ENCODE data around the gene DUSP1.
A peak's percentile ranks its signal among the peaks of the same experiment; 100 is the strongest.

DUSP1 gene

DNA sequence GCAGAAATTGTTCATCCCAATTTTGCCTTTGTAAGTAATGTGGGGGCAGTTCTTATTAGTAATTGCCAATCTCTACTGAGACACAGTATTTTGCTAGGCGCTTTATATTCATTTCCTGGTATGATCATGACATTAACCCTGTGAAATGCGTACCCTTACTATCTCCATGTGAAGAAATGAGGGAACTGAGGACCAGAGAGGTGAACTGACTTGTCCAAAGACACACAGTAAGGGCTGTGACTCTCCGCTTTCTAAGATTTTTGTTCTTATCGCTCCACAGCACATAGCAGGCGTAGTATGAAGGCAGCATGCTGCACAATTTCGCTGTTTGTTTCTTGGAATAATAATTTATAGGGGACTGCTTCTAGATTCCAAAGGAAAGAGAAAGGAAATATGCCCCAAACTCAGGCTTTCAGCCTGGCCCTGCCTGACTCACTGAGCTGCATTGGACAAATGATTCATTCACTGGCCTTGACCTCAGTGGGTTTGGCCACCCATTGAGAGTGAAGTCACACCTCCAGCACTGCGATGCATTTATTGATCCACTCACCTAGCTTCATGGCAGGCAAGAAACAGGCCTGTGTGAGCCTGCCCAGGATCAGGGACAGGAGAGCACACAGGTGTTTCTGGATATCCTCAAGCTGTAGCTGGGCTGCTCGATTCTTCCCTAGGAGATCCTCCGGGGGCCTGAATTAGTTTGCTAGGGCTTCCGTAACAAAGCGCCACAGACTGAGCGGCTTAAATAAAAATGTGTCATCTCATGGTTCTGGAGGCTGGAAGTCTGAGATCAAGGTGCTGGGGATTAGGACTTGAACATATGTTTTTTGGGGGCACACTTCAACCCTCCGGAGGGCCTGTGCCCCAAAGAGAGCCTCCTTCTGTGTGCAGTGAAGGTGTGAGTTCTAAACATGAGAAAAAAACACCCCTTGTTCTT, 7.2 kb upstream of the DUSP1 start:
- DNase-seq: peak; percentile 77

DNA sequence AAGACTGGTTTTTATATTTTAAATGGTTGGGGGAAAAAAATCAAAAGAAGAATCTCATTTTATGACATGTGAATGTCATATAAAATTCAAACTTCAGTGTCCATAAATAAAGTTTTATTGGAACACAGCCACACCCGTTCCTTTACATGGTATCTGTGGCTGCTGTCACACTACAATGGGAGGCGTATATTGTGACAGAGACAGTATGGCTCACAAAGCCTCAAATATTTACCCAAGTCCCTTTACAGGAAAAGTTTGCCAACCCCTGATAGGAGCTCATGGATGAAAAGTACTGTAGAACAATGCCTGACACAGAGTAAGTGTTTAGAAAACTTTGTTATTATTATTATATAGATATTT, 5.2 kb upstream of the DUSP1 start:
- no peak for DNase-seq

DNA sequence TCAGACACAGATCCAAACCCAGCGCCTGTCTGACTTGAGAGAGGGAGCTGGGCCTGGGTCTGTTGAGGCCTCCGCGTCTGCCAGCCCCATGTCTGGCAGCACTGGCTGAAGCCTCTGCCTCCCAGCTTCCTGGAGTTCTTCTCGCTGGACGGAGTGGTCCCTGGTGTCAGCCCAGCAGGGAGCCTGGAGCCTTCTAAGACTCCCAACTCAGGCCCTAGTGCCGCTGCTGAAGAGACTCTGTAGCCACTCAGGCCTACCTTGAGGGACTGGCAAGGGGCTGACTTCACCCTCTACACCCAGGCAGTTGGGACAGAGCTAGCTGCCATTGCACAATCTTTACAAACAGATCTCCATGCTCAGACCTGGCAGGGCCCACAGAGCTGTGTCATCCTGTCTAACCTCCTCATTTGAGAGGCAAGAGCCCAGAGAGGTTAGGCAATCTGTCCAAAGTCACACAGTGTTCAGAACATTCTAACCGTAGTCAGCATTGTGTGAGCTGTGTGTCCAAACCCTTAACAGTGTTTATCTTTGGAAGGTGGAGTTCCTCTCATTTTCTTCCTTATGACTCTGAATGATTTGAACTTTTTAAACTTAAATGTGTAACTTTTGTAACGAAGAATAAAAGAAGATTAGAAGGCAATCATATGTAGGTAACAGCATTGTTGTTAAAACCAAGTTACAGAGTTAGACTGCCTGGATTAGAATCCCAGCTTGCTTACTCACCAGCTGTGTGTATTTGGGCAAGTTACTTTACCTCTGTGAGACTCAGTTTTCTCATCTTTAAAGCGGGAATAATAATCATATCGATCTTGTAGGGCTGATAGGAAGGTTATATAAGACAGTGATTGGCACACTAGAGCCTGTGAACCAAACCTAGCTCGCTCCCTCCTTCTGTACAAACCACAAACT, 4.6 kb upstream of the DUSP1 start:
- DNase-seq: peak; percentile 77

DNA sequence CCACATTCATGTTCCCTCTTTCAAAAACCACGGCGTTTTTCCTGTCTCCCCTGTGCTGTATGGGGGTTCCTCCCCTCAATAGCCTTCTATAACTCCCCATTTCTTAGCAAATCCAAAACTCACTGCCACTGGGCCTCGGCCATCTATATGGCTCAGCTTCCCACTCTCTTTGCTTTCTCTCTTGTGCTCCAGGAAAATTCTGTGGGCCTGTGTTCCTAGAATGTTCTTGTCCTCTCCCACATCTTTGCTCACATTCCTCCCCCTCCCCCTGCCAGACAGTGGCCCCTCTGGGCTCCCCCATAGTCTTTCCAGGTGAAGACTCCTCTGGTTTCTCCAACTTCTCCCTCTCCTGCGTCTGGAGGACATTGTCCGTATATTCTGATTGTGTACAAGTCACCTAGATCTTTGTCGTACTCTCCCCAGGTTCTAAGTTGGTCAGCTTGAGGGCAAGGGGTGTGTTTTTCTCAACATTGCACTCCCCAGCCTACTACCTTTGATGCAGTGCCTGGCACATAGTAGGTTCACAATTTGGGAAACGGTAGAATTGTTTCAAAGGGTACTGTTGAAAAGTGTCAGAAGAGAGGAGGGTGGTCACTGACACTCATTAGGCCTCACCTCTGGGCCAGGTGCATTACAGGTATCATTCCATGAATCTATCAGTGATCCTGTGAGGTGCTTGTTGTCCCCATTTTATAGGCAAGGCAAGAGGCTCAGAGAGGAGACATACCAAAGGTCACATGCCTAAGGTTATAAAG, 3.7 kb upstream of the DUSP1 start:
- no peak for DNase-seq

DNA sequence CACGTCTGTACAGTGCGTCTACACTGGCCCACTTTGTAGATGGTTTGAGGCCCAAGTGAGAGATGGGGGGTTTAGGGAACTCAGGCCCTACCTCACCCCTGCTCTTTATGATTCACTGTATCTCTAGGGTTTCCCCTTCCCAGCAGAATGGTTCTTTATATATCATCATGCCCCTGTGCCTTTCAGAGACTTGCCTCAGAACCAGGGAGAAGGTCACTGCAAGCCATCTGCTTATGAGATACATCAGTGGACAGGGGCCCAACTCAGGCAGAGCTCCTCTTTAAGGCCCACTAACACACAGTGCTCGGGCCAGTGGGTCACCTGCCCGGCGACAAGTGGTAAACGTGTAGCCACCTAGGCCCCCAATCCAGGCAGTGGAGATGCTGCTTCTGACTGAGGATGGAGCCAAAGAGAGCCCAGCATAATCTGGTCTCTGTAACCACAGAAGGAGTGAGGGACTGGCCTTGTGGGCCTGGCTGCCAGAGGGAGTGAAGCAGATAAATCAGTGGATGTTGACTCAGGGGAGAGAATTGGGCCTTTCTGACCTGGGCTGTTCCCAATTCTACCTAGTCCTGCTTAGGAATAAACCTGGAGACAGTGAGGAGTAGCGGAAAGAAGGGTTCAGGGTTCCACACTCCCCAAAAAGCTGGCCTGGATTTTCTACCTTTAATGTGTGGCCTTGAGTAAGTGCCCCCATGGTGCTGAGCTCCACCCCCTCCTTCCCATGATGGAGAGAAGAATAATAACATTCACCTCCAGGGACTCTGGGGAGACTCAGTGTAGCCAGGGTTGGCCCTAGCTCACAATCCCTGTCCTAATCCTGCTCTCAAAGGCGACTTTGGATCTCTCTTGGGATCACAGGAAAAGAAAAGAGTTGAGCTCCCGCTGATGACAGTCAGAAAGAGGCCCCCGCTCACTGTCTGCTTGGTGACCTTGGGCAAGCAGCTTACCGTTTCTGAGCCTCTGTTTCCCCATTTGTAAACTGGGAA, 2.8 kb upstream of the DUSP1 start:
- peak; percentile 77 for DNase-seq

DNA sequence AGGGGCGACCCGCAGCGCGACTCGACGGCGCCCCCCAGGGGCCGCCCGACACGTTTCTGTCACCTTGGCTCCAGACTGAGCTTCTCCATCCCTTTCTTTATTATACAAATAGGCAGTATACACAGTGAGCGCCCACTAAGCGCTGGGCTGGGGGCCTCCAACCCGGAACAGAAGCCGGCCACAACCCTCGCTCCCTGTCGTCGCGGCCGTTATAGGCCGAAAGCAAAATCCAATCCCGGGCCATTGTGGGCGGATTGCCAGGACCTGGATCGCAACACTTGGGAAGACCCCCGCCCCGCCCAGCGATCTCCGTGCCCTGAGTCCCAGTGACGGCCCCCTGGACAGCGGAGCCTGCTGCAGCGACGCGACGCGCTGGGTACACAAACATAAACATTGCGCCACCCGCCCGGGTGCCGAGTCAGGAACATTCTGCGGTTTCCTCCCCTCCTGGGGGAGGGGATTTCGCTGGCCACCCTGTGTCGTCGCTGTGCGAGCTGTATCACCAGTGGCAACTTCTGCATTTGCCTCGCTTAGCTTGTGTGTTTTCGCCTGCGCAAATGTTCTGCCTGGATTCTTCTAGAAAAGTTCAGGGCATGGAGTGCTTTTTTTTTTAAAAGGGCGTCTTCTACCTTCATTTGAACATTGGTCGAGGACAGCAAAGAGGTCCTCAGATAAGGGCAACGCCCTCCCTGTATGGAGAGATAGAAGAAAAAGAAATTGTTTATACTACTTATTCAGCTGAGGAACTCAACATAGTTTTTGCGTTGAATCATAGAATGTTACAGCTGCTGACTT, 1.3 kb upstream of the DUSP1 start:
- DNase-seq: peak; percentile 94

DNA sequence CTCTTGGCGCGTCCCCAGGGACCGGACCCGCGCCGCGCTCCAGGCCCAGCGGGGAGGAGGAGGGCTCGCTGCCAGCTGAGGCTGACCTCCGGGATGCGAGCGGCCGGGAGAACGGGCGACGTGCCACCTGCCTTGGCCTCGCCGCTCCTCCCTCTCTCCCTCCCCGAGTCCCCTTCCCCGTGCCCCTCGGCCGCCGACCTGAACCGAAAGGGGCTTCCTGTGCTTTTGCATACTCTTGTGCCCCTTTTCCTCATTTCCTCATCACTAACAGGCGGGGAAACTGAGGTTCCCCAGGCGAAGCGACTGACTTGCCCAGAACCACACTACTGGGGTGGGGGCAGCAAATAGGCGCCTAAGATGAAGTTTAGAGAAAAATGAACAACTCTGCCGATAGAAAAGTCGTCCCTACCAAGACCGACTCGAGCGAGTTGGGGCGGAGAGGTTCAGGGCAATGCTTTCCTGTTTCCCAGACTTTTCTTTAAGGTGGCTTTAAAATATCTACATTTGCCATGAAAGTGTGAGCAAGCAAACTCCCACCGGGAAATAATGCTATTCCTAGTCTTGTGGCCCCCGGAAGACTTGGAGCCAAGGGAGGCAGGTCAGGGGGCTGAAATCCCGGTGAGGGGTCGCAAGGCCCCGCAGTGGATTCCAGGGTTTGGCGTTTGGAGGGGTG, 580 bp upstream of the DUSP1 start:
- DNase-seq: no peak

DNA sequence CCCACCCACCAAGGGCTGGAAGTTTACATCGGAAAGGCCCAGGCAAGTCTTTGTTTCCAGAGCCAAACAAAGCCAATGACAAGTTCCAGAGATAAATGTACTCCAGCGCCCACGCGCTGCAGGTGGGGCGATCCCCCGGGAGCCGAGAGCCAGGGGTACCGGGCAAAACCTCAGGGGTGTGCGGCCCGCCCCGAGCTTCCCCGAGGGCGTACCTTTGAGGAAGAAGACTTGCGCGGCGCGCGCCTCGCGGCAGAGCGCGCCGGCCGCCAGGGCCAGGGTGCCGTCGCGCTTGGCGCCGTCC, 671 bp downstream of the DUSP1 start:
- peak; percentile 41 for DNase-seq

DNA sequence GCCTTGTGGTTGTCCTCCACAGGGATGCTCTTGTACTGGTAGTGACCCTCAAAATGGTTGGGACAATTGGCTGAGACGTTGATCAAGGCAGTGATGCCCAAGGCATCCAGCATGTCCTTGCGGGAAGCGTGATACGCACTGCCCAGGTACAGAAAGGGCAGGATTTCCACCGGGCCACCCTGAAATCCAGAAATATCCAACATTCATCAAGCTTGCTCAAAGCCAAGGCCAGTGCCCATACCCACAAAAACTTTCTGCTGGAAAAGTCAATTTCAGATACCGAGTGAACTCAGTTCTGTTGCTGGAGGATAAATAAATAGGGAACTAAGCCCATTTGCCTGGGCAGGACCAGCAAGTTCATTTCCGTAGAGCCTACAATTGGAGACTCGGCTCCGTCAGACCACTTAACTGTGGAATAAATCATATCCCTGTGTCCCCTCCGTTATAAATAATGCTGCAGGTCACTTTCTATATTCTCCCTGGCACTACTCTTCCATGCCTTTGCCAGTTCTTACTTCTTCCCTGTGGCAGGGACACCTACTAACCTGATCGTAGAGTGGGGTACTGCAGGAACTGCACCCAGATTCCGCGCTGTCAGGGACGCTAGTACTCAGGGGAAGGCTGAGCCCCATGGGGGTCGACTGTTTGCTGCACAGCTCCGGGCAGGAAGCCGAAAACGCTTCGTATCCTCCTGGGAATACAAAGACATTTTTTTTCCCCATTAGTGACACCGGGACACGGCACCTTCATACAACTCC, 1.2 kb downstream of the DUSP1 start:
- peak; percentile 48 for DNase-seq

DNA sequence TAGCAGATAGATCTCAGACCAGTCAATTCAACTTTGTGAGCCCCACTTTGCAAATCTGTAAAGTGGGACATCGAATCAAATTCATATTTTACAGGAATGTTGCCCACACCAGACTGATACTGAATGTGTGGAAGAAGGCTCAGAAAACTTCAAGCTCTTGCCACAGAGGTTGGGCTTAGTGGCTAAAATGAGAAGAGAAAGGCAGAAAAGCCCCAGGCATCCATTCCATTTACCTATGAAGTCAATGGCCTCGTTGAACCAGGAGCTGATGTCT, 1.7 kb downstream of the DUSP1 start:
- no peak for DNase-seq

DNA sequence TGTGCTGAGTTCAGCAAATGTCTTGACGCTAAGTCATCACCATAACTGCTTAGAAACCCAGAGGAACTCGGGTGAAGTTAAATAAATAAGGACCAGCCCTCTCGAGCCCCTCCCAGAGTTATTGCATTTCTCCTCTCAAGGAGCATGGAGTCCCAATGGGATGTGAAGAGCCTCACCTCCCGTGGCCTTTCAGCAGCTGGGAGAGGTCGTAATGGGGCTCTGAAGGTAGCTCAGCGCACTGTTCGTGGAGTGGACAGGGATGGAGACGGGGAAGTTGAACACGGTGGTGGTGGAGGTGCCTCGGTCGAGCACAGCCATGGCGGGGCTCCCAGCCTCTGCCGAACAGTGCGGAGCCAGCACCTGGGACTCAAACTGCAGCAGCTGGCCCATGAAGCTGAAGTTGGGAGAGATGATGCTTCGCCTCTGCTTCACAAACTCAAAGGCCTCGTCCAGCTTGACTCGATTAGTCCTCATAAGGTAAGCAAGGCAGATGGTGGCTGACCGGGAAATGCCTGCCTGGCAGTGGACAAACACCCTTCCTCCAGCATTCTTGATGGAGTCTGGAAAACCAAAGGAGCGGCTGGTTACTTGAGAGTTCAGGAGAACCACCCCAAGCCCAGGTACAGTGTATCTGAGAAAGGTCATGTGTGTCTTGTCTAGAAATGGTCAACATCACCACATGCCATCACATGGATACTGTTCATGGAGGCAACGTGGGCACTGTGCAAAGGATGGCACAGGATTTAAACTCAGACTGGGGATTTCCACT, 2.2 kb downstream of the DUSP1 start:
- DNase-seq: peak; percentile 55

DNA sequence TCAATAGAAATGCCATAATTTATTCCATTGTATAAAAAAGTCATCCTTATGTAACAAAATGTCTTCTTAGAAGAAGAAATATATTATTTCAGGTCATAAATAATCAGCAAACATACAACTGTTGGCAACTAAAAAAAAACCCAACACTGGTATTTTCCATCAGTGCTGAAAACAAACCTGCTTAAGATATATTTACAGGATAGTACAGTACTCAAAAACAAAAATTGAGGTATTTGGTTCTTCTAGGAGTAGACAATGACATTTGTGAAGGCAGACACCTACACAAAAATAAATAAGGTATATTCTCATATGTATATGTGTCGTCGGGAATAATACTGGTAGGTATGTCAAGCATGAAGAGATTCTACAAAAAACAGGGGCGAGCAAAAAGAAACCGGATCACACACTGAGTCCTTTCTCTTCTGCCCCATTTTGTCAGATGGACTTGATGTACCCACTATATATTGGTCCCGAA, 2.9 kb downstream of the DUSP1 start:
- no peak for DNase-seq

DNA sequence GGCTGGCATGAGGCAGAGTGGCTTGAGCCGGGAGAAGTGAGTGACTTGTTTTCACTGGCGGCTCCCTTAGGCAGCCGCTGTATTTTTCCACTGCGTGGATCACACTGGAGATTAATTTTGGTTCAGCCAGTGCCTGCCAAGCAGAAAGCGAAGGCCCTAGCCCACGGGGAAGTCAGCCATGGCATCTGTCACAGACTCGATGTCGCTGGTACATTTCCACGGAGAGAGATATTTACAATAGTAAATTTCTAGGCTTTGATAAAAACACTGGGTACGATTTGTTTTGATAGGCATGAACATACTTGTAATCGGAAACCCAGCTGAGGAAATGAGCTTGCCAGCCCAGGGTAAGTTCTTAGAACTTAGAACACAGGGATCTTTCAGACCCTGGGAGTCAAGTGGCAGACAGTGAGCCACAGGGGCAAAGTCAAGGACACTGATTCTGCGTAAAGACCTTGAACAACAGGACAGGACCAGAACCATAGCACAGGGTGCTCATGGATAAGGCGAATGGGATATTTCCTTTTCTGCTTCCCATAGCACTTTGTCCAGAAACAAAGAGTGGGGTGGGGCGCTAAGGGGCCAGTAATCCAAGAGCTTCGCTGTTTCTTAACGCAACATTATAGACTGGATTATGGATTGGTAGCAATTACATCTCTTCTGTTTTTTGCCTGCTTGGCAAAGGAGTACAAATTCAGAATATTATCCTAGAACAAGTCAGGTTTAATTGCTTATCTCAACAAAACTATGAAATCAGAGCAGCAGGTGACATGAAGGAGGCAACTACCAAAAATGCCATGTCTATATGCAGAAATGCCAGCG, 4.5 kb downstream of the DUSP1 start:
- peak; percentile 88 for DNase-seq

DNA sequence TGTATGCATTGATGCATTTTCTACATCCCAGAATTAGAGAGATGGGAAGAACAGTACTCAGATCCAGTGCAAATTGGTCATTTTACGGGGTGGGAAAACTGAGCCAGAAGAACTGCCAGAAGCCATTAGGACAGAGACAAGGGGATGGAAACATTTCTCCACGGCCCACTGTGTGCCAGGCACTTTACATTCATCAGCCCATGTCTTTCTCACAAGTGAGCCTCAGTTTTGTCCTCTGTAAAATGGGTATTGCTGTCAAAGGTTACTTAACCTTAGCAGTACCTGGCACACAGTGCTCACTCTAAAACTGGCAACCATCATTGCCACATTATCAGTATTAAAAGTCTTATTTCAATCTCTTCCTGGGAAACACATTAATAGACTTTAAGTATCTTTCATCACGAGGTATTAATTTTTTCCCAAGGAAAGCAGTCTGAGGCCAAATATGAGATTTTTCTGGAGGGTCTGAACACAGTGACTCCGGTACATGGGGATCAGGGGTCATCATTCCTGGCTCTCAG, 5.2 kb downstream of the DUSP1 start:
- DNase-seq: no peak

DNA sequence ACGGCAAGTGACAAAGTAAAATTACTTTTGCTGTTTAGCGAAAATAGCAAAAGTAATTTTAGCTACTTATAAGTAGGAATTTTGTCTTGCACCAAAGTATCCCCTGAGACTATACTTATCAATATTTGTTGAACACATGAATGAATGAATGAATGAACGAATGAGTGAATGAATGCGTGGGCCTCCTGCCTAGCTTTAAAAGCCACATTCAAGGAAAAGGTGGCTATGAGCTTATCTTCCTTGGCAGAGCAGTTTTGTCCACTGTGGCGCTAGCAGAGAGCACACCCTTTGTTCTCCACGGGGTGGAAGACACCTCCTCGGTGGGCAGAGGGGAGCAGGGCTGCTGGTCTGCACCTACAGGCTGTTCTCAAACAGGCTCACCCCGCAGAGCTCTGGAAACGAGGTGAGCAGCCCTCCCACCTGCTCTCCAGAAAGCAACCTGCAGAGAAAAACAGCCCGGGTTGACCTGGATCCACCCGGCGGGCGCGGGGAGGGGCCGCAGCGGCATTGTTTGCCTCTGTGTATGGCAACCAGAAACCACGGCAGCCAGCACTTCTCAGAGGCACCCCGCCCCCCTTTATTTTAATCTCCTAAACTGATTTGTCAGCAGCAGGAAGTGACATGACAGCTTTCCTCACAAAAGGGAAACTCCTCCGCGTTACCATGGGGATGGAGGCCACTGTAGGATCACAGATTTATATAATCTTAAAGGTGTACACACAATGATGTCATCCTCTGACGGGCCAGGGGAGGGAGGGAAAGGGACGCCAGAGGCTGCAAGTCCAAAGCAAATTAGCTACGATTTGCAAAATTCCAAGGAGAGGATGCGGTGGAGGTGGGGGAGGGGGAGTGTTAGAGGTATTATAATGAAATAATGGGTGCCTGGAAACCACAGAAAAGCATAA, 5.9 kb downstream of the DUSP1 start:
- DNase-seq: peak; percentile 99

DNA sequence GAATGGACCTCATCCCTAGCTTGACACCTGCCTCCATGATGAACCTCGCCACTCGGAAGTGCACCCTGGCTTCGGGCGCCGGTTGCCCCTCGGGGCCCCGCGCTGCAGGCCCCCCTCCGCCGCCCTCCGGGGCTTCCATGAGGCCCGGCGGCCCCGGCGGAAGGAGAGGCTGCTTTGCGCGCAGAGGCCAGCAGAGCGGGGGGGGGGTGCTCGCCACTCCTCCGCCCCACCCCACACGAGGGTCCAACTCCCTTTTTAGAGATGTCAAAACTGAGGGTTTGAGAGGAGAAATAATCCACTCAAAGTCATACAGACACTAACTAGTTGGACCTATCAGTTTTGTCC, 7.9 kb downstream of the DUSP1 start:
- no peak for DNase-seq
